Prostate gland (tissue), 2 donors: ENCODE data around the gene SLC25A46.

ENCODE experiments used
- POLR2A ChIP-seq: fragments of 450-650 bp; IDR thresholded peaks from one replicate; pipeline ENCODE4 v1.6.1; 2016; ENCODE audit warnings: antibody characterized with exemption, mild to moderate bottlenecking
- POLR2AphosphoS5 ChIP-seq: sonication (generic); formaldehyde crosslinking; IDR thresholded peaks from one replicate; pipeline ENCODE4 v1.6.1; 2017; ENCODE audit warnings: antibody characterized with exemption
- TF ChIP-seq, protein P1 (sequence below), 4 experiments: fragments of 200-600 bp in 2 of 4; fragments of 450-650 bp in 2 of 4; sonication (generic) in 2 of 4; IDR thresholded peaks; 1 replicate in 3 of 4; 2 replicates in 1 of 4; pipeline ENCODE4 v1.5.1; 2016 to 2019; ENCODE audit warnings: antibody characterized with exemption in 4 of 4, mild to moderate bottlenecking in 2 of 4, moderate library complexity in 2 of 4

DNA sequence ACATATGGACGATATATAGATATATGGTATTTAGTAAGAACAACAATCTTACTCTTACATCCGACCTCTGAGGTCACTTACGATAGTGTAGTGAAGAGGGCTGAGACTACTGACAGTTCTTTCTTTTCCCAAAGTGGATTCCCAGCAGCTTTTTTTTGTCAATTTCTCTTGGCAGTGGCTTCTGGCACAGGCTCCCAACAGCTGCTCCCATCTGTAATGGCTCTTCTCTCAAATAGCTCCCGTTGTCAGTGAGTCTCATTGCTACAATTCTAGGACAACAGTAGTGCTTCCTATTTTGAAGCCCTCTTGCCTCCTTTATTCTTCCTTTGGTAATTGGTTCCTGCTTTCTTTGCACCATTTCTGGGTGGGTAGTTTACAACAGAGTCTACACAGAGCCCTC is 68.4 kb downstream of the SLC25A46 start:
- TF ChIP-seq POLR2A (no peak), POLR2AphosphoS5 (no peak)
- TF ChIP-seq, protein P1, sequence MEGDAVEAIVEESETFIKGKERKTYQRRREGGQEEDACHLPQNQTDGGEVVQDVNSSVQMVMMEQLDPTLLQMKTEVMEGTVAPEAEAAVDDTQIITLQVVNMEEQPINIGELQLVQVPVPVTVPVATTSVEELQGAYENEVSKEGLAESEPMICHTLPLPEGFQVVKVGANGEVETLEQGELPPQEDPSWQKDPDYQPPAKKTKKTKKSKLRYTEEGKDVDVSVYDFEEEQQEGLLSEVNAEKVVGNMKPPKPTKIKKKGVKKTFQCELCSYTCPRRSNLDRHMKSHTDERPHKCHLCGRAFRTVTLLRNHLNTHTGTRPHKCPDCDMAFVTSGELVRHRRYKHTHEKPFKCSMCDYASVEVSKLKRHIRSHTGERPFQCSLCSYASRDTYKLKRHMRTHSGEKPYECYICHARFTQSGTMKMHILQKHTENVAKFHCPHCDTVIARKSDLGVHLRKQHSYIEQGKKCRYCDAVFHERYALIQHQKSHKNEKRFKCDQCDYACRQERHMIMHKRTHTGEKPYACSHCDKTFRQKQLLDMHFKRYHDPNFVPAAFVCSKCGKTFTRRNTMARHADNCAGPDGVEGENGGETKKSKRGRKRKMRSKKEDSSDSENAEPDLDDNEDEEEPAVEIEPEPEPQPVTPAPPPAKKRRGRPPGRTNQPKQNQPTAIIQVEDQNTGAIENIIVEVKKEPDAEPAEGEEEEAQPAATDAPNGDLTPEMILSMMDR (IDR thresholded peaks at IDR 0.05) = no peak
